Activated T-cell treated with anti-CD3 and anti-CD28 coated beads, Interleukin-2, amount 50 U/mL, for 72 hours (primary cell): ENCODE results near the gene PDZRN3. TPM values are rescaled to one million over a fixed set of nuclear protein-coding genes. Genes with fewer than 3 reads are reported as not detected.

Source experiments
- ATAC-seq, 2 donors: fragments of 150-1000 bp; cut with Tn5 transposase; replicated peaks in 1 of 2; 2 replicates each; pipeline ENCODE4 v1.10.0; 2021; ENCODE audit warnings: moderate library complexity in 2 of 2, mild to moderate bottlenecking in 1 of 2
- DNase-seq, 2 donors: peaks; one replicate each; pipeline ENCODE4 v3.0.0; 2021 to 2022; ENCODE audit warnings: mixed read lengths in 1 of 2
- H3K27ac Mint-ChIP-seq: one replicate; pipeline ENCODE4 v1.8.0; 2022; ENCODE audit warnings: mild to moderate bottlenecking, moderate library complexity, mixed read lengths
- H3K27me3 Mint-ChIP-seq: one replicate; pipeline ENCODE4 v1.8.0; 2022; ENCODE audit warnings: low read depth, mixed read lengths
- H3K36me3 Mint-ChIP-seq, 2 donors: one replicate each; pipeline ENCODE4 v1.8.0; 2022; ENCODE audit warnings: mixed read lengths in 2 of 2, mild to moderate bottlenecking in 1 of 2; ENCODE audit not compliant: insufficient read depth in 2 of 2
- H3K4me1 Mint-ChIP-seq: one replicate; pipeline ENCODE4 v1.8.0; 2022; ENCODE audit warnings: low read depth, mixed read lengths
- H3K4me3 Mint-ChIP-seq, 2 donors: one replicate each; pipeline ENCODE4 v1.8.0; 2022; ENCODE audit warnings: mild to moderate bottlenecking in 2 of 2, mixed read lengths in 2 of 2, moderate library complexity in 2 of 2
- H3K9me3 Mint-ChIP-seq, 2 donors: one replicate each; pipeline ENCODE4 v1.8.0; 2022; ENCODE audit warnings: mixed read lengths in 2 of 2
- total RNA-seq, 2 donors: library from RNA; stranded (reverse); gene quantifications; one replicate each; pipeline ENCODE4 v1.2.3, GENCODE V29; 2022

The PDZRN3 gene
- total RNA-seq, 2 donors from 2014 or later, result not detected

DNA sequence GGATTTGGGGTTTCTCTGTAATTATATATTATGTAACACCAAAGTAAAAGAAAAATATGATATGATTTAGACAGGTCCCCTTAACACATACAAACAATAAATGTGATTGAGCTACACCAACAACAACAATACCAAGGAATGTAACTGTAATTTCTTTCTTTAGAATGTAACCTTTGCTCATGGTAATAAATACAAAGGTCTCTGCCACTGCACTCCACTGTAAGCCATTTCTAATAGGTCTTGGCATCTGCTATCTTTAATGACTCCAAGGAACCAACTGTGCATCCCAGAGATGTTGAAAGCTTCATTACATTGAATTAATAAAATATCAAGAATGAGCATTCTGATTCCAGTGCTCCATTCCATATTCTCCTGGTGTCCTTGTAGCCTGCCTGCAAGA lies 88.8 kb downstream of the PDZRN3 start:
- H3K27ac Mint-ChIP-seq, result no peak overlapping the region
- H3K4me1 Mint-ChIP-seq, result no peaks in the 10 kb centered on the region
- H3K4me3 Mint-ChIP-seq, result no peak overlapping the region
- DNase-seq (no peak), ATAC-seq (no peak)
- H3K36me3 Mint-ChIP-seq, result no peaks in the 10 kb centered on the region
- peaks cover 1 to 4% of the 10 kb centered on the region in 2 donors for H3K9me3 Mint-ChIP-seq
- peaks cover 5% of the 10 kb centered on the region for H3K27me3 Mint-ChIP-seq

DNA sequence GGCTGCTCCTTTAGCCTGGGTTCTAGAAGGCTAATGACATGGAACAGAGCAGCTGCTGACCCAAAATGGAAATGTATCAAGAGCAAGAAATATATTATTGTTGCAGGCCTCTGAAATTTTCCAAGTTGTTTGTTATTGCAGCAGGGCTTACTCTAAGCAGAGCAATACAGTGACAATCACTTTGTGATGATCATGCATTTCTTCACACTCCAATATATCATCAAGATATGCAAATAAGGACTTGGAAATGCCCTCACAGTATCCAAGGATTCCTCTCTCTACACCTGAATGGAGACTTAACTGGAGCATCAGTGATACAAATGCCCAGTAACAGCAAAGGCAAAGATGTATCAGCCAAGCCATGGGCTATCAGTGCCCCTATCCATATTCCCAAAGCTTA lies 89.6 kb downstream of the PDZRN3 start:
- peaks cover 0 to 4% of the 10 kb centered on the region in 2 donors for H3K9me3 Mint-ChIP-seq
- no peak overlapping the region for H3K27ac Mint-ChIP-seq
- H3K36me3 Mint-ChIP-seq, result no peaks in the 10 kb centered on the region
- no peak for ATAC-seq
- DNase-seq, result no peak
- no peak overlapping the region for H3K4me3 Mint-ChIP-seq
- no peaks in the 10 kb centered on the region for H3K4me1 Mint-ChIP-seq
- H3K27me3 Mint-ChIP-seq, result peaks cover 5% of the 10 kb centered on the region

DNA sequence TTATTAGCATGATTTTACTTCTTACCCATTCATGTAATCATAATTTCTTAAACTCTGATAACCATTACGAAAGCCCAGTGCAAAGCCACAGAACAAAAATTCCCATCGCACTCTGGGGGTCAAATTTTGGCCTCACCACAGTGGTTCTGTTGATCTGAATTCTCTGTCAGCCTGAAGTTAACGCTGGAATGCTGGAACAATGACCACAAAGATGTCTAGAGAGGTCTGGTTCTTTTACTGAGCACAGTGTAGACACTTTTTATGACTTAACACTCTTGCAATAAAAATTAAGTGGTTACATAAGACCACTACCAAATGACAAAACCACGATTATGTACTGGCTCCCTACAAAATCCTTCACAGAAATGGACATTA lies 94.7 kb downstream of the PDZRN3 start:
- Mint-ChIP-seq H3K27me3 (peaks cover 13% of the 10 kb centered on the region), H3K4me3 (no peak overlapping the region), H3K9me3 (peaks cover 0 to 4% of the 10 kb centered on the region in 2 donors), H3K36me3 (no peaks in the 10 kb centered on the region), H3K27ac (no peak overlapping the region), H3K4me1 (no peaks in the 10 kb centered on the region)
- ATAC-seq, result no peak
- no peak for DNase-seq

DNA sequence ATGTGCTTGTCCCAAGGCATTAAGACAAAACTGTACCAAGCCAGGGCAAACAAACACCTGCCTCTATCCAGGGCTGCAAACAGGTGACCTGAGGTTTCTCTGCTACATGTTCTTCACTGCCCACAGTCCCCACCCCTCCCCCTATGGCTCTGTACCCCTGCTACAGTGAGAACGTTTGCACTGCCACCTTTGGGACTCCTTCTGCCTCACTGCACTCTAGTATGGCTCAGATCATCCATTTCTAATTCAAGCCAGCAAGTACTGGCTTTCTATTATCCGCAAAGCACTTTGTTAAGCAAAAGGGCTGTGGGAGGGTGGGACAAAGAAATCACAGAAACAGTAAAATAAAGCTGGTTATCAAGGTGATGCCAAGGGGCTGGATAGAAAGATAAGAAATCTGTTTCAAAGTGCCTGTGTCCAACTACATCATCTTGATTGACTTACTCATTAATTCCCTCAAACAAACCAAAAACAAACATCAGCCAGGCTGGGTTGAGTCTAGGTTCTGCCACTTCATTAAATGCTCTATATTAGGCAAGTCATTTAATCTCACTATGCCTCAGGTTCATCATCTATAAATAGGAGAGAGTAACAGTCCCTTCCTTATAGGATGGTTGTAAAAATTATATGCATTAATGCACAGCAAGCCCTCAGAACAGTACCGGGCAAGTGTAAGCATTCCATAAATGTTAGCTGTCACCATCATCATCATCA lies 95.3 kb downstream of the PDZRN3 start:
- ATAC-seq (no peak), DNase-seq (no peak)
- H3K9me3 Mint-ChIP-seq, result peaks cover 0 to 4% of the 10 kb centered on the region in 2 donors
- peaks cover 13% of the 10 kb centered on the region for H3K27me3 Mint-ChIP-seq
- H3K4me3 Mint-ChIP-seq, result no peak overlapping the region
- no peaks in the 10 kb centered on the region for H3K36me3 Mint-ChIP-seq
- no peaks in the 10 kb centered on the region for H3K4me1 Mint-ChIP-seq
- H3K27ac Mint-ChIP-seq, result no peak overlapping the region

DNA sequence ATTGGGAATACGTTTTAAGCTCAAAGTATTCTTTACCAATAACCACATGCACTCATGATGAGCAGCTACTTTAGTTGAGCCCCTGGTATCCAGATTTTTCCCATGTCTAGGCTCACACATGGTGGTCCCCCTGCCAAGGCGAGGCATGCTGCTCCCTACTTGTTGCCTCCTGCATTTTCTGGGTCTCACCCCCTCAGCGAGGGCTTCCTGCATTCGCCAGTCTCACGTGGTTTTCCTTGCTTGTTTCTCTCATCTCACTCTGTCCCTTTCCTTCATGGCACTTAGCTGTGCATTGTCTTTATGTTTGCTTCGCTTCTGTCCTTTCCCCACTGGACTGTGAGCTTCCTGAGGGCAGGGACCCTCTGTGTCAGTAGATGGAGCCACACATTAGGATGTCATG lies 99.2 kb downstream of the PDZRN3 start:
- H3K4me1 Mint-ChIP-seq, result no peaks in the 10 kb centered on the region
- DNase-seq, result no peak
- H3K27ac Mint-ChIP-seq, result no peak overlapping the region
- H3K4me3 Mint-ChIP-seq, result no peak overlapping the region
- no peaks in the 10 kb centered on the region for H3K36me3 Mint-ChIP-seq
- ATAC-seq, result no peak
- no peaks in the 10 kb centered on the region for H3K9me3 Mint-ChIP-seq
- peaks cover 8% of the 10 kb centered on the region for H3K27me3 Mint-ChIP-seq

DNA sequence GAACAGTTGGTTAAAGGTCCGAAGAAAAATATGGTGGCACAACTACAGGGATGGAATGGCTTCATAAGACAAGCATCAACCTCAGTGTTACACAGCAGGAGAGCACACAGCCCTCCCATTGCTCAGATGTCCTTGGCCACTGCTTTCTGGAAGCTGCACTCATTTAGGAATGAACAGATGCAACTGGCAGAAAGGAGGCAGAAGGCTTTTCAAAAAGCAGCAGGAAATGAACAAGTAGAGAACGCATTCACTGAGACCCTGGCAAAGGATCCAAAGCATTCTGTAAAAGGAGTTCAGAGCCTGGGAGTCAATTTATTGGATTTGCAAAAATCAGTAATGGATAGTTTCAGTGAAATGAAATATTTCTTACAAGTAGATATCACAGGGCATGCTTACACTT lies 101.1 kb downstream of the PDZRN3 start:
- Mint-ChIP-seq H3K9me3 (no peaks in the 10 kb centered on the region), H3K4me3 (no peak overlapping the region), H3K36me3 (no peaks in the 10 kb centered on the region), H3K4me1 (no peaks in the 10 kb centered on the region), H3K27ac (no peak overlapping the region), H3K27me3 (peaks cover 8% of the 10 kb centered on the region)
- ATAC-seq (no peak), DNase-seq (no peak)

DNA sequence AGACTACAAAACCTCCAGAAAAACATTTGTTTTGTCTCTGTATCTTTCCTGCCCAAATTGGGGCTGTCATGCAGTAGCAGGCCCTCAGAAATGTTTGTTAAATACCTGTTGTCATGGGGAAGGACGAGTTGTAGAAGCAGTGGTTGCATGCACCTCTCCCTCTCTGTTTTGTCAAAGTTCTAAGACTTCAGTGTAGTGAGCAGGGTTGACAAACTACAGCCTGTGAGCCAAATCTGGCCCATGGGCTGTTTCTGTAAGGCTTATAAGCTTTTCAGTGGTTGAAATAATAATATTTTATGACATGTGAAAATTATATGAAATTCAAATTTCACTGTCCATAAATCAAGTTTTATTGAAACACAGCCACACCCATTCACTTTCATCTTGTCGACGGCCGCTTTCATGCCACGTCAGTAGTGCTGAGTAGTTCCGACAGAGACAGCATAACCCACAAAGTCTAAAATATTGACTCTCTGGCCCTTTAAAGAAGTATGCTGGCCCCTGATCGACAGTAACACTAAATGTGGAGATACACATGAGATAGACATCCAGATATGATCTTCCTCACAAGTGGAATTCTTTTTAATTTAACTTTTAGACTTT lies 102.9 kb downstream of the PDZRN3 start:
- DNase-seq (no peak), ATAC-seq (no peak)
- Mint-ChIP-seq H3K27me3 (no peaks in the 10 kb centered on the region), H3K36me3 (no peaks in the 10 kb centered on the region), H3K4me3 (no peak overlapping the region), H3K27ac (no peak overlapping the region), H3K4me1 (no peaks in the 10 kb centered on the region), H3K9me3 (no peaks in the 10 kb centered on the region)

DNA sequence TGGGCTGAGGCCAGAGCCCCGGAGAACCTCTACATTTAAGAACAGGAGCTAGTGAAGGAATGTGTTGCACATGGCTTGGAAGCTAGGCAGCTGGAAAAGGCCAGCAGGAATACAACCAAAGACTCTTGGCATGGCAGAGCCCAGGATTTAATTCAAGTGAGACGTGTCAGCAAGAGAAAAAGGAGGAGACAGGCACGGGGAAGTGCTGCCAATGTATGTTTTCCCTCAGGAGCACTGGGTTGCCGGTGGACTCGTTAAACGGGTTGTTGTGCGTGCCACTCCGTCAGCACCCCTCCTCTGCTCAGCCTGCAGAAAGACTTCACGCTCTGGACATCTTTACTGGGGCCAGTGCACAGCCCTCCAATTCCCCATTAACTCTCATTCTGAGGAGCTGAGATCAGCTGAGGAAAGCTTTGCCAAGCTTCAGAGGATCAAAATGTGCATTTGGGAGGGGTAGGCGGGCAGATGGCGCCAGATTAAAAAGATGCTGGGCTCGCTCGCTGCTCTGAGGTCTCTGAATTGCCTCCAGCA lies 103.7 kb downstream of the PDZRN3 start:
- no peaks in the 10 kb centered on the region for H3K27me3 Mint-ChIP-seq
- no peaks in the 10 kb centered on the region for H3K9me3 Mint-ChIP-seq
- no peak overlapping the region for H3K4me3 Mint-ChIP-seq
- no peak for DNase-seq
- no peaks in the 10 kb centered on the region for H3K36me3 Mint-ChIP-seq
- no peaks in the 10 kb centered on the region for H3K4me1 Mint-ChIP-seq
- no peak overlapping the region for H3K27ac Mint-ChIP-seq
- ATAC-seq, result no peak

DNA sequence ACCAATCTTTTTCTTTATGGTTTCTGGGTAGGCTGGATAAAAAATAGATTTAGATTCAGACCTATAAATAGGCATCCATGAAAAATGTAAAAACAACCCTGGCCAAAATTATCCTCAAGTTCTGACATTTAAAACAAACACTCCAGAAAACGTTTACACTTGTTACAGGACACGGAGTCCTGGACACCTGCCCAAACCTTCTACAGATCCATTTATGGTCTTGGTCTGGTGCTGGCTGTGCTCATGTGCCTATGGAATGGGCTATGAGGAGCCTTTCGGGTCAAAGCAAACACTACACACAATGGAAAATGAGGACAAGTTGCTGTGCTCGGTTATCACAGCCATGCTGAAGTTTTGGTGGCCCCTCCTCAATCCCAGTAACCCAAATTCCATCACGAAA lies 108.1 kb downstream of the PDZRN3 start:
- Mint-ChIP-seq H3K4me3 (no peak overlapping the region), H3K27me3 (no peaks in the 10 kb centered on the region), H3K36me3 (no peaks in the 10 kb centered on the region), H3K27ac (no peak overlapping the region), H3K9me3 (no peaks in the 10 kb centered on the region), H3K4me1 (no peaks in the 10 kb centered on the region)
- no peak for ATAC-seq
- DNase-seq, result no peak

DNA sequence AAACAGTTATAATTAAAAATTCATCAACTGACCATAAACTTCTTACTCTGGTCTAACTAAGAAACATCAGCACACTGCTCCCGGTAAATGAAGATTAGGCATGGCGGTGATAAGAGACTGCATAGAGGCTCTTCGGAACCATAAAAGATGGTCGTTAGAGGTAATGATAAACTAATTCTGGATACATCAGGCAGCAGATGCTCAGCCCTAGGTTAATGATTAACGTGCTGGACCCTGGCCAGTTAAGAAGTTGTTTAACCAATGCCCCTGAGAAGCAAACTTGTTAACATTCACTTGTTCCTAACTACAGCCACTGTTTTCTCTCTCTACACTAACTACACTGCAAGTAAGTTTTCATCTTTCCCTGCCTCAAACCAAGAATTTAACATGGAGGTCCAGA lies 111.5 kb downstream of the PDZRN3 start:
- Mint-ChIP-seq H3K9me3 (no peaks in the 10 kb centered on the region), H3K27me3 (peaks cover 1% of the 10 kb centered on the region), H3K4me1 (no peaks in the 10 kb centered on the region), H3K36me3 (no peaks in the 10 kb centered on the region), H3K27ac (no peak overlapping the region), H3K4me3 (no peak overlapping the region)
- ATAC-seq (no peak), DNase-seq (no peak)

DNA sequence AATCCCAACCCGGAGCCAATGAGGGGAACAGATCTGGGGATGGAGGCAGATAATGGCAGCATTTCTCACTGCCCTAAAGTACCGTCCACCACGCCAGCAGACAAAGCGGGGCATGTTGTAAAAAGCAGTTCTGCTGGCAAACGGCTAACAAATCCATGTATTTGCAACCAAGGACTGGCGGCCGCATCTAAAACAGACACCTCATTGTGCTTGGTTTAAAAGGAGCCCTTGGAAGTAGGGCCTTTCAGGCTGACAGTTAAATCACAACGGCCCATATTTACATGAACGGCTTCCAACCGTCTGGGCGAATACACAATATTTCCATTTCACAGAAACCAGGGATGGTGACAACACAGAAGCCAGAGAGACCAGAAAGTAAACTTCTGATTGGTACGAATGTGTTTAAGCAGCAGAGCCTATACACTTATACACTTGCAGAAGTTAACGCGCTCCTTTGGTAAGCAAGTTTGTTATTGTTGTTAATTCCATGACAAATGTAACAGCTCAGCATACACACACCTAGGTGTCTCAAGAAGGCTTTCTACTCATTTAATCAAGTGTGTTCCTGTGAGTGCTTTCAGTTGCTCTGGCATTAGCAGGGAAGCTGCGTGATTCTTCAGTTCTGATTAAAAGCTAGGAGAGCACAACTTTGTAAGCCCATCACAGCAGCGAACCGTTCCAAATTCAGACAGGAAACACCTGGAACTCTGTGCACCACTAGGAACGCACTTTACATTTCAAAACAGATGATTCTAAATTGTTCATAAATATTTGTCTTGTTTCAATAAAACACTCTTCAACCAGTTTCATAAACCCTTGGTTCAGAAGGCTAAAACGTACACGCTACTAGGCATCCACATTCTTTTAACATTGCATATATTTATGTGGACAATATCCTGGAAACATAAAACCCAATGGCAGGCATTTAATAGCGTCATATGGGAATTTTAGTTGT lies 112.9 kb downstream of the PDZRN3 start:
- Mint-ChIP-seq H3K27ac (no peak overlapping the region), H3K4me3 (no peak overlapping the region), H3K36me3 (no peaks in the 10 kb centered on the region), H3K4me1 (no peaks in the 10 kb centered on the region), H3K9me3 (no peaks in the 10 kb centered on the region), H3K27me3 (peaks cover 4% of the 10 kb centered on the region)
- DNase-seq, result no peak
- ATAC-seq, result no peak

DNA sequence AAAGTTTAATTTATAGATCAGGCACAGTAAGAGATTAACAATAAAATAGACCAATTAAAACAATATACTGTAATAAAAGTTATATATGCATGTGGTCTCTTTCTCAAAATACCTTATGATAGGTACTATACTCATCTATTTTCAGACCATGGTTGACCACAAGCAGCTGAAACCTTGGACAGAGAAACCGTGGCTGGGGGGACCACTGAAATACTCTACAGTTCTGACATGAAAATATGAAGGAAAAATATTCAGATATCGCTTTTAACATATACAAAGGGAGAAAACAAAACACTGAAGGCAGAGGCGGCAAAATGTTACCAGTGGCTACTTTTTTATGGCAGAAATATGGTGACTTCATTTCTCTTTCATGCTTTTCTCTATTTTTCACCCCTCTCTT lies 114.0 kb downstream of the PDZRN3 start:
- no peaks in the 10 kb centered on the region for H3K9me3 Mint-ChIP-seq
- no peak overlapping the region for H3K4me3 Mint-ChIP-seq
- no peaks in the 10 kb centered on the region for H3K36me3 Mint-ChIP-seq
- DNase-seq (no peak), ATAC-seq (no peak)
- peaks cover 4% of the 10 kb centered on the region for H3K27me3 Mint-ChIP-seq
- H3K4me1 Mint-ChIP-seq, result no peaks in the 10 kb centered on the region
- no peak overlapping the region for H3K27ac Mint-ChIP-seq

DNA sequence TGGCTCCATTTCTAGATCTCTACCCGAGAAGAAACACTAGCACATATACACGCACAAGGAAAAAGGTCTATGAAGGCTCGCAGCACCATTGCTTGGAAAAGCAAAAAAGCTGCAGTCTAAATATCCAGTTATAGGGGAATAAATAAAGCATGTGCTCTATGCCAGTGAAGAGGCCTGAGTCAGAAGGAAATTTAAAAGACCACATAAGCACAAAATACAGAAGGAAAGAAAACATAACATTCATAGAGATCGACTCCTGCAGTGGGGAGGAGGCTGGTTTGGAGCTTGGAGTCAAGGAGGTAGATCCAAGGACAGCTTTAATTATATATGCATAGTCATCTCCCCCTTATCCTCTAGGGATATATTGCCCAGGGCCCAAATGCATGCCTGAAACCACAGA lies 114.4 kb downstream of the PDZRN3 start:
- peaks cover 4% of the 10 kb centered on the region for H3K27me3 Mint-ChIP-seq
- no peak overlapping the region for H3K4me3 Mint-ChIP-seq
- ATAC-seq (no peak), DNase-seq (no peak)
- H3K36me3 Mint-ChIP-seq, result no peaks in the 10 kb centered on the region
- no peaks in the 10 kb centered on the region for H3K9me3 Mint-ChIP-seq
- no peak overlapping the region for H3K27ac Mint-ChIP-seq
- no peaks in the 10 kb centered on the region for H3K4me1 Mint-ChIP-seq
